Cardiac muscle cell (in vitro differentiated cells and primary cell): Measurements from ENCODE around the gene GPC4. TPM values are rescaled to one million over a fixed set of nuclear protein-coding genes. Genes with fewer than 3 reads are reported as not detected.

Experiments used
- DNase-seq, 2 donors: peaks; one replicate each; pipeline versions ENCODE4 v3.0.0 to v3.0.0-alpha.2; 2010 to 2017; ENCODE audit warnings: low read depth in 1 of 2, low spot score in 1 of 2
- H3K27ac ChIP-seq: fragments of 200-600 bp; sonication (generic); 2 replicates; pipeline ENCODE4 v1.5.1; 2016
- H3K27me3 ChIP-seq: fragments of 200-600 bp; sonication (generic); 2 replicates; pipeline ENCODE4 v1.6.0; 2016; ENCODE audit warnings: control low read depth
- H3K36me3 ChIP-seq: fragments of 200-600 bp; sonication (generic); 2 replicates; pipeline ENCODE4 v1.5.1; 2016; ENCODE audit warnings: control low read depth
- H3K4me1 ChIP-seq: fragments of 200-600 bp; sonication (generic); 2 replicates; pipeline ENCODE4 v1.8.1; 2017; ENCODE audit warnings: low read depth, mild to moderate bottlenecking, mixed run types
- H3K4me3 ChIP-seq: fragments of 200-600 bp; sonication (generic); 2 replicates; pipeline ENCODE4 v1.5.1; 2016; ENCODE audit warnings: mild to moderate bottlenecking
- H3K9me3 ChIP-seq: fragments of 200-600 bp; sonication (generic); 2 replicates; pipeline ENCODE4 v1.5.1; 2017; ENCODE audit warnings: low read depth, mild to moderate bottlenecking, control low read depth
- polyA plus RNA-seq: library from polyadenylated mRNA; unstranded; fragments of >200 nt; fragmentation: Nextera tagmentation; extraction: Ambion mirVana; gene quantifications from 2 replicates; pipeline ENCODE4 v1.2.1, GENCODE V29; 2016
- total RNA-seq: library from RNA; depleted of rRNA; stranded (reverse); fragments of >200 nt; gene quantifications from 2 replicates; pipeline ENCODE4 v1.2.3, GENCODE V29; 2016
- TF ChIP-seq, protein P1 (sequence below): IDR thresholded peaks from 2 replicates; pipeline ENCODE4 v1.5.1; 2012; ENCODE audit warnings: low read depth, mild to moderate bottlenecking, low read length

The GPC4 gene
- total RNA-seq (8.5 and 17.3 TPM in 2 replicates), polyA plus RNA-seq (13.1 and 24.8 TPM in 2 replicates)

DNA sequence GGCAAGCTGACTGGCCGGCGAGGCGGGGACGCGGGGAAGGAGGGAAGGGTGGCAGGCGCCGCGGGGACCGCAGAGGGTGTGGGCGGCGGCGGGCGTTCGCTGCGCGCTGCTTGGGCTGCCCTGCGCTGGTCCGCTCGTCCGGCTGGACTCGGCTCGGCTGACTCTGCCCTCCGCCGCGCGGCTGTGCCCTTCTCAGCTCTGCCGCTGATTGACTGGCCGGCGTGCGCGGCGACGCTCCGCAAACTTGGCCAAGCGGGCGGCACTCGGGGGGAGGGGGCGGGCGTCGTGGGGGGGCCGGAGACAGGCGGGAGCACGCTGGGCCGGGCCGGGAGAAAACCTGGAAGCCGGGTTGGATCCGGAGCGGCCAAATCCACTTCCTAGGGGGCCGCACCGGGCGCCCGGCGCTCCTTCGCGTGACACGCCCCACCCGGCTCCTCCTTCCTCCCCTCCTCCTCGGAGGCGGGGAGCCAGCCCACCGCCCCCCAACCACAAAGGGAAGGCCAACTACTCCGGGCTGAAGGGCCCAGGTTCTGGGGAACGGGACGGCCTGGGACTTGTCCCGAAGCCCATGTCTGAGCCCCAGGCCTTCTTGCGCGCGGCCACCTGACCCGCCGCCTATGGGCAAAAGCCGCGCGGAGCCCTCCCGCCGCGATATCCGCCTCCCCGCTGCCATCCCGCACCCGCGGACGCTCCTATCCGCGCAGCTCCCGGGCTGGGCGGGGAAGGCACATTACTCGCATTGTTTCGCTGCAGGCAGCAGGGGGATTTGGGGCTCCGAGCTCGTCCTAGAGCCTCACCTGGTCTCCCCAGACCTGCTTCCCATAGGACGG is at the start of gene GPC4:
Gene GPC4 (minus strand): TSS at position 214 of the 830 bp plus-strand sequence. CDS start 524 bp downstream, outside the sequence.
- DNase-seq: peak; percentile 38 to 89
- Histone ChIP-seq H3K4me1 (peaks cover 11% of the 10 kb centered on the region), H3K9me3 (no peaks in the 10 kb centered on the region), H3K27me3 (peaks cover 7% of the 10 kb centered on the region), H3K4me3 (peak within 1 kb of the TSS; percentile 78), H3K36me3 (no peaks in the 10 kb centered on the region), H3K27ac (peak within 1 kb of the TSS; percentile 44)
- TF ChIP-seq, protein P1, sequence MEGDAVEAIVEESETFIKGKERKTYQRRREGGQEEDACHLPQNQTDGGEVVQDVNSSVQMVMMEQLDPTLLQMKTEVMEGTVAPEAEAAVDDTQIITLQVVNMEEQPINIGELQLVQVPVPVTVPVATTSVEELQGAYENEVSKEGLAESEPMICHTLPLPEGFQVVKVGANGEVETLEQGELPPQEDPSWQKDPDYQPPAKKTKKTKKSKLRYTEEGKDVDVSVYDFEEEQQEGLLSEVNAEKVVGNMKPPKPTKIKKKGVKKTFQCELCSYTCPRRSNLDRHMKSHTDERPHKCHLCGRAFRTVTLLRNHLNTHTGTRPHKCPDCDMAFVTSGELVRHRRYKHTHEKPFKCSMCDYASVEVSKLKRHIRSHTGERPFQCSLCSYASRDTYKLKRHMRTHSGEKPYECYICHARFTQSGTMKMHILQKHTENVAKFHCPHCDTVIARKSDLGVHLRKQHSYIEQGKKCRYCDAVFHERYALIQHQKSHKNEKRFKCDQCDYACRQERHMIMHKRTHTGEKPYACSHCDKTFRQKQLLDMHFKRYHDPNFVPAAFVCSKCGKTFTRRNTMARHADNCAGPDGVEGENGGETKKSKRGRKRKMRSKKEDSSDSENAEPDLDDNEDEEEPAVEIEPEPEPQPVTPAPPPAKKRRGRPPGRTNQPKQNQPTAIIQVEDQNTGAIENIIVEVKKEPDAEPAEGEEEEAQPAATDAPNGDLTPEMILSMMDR: no peak

DNA sequence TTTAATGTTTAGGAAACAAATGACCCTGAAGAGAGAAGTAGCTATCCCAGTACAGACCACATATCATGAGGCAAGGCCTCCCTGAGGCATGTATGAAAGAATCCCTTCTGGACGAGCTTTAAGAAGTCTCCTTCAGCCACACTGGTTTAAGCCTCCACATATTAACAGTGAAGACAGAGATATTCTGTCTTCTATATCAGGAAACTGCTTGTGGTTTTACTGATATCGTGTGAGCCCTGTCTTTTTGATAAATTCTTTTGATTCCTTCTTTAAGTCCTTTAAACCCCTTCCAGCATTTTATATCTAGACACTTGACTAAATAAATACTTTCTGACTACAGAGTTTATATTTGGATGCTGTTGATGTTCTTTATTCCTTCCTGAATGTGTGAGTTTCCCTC is 45.9 kb upstream of the GPC4 start:
- Histone ChIP-seq H3K4me1 (no peaks in the 10 kb centered on the region), H3K36me3 (no peaks in the 10 kb centered on the region), H3K27me3 (no peaks in the 10 kb centered on the region), H3K4me3 (no peak overlapping the region), H3K27ac (no peak overlapping the region), H3K9me3 (no peaks in the 10 kb centered on the region)
- peak in 1 of 2 donors; percentile 12 for DNase-seq
- TF ChIP-seq, protein P1: no peak

DNA sequence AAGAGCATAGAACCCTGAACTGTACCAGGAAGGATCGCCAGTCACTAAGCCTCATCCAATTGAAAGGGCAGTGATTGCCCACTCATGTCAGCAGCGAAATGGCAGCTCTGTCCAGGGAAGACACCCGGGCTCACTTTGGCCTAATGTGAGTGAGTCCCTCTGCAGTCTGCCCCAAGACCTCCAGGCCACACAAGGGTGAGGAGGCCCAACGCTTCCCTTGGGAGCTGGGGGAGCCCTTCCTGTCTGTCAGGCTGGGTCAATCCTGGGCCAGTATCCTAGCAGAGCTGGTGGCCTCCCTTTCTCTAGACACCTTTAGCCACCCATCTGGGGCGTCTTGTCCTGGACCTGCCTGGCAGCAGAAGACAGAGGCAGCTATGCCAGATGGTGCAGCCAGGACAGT is 39.6 kb upstream of the GPC4 start:
- Histone ChIP-seq H3K4me3 (no peak overlapping the region), H3K9me3 (no peaks in the 10 kb centered on the region), H3K27ac (no peak overlapping the region), H3K27me3 (no peaks in the 10 kb centered on the region), H3K4me1 (no peaks in the 10 kb centered on the region), H3K36me3 (no peaks in the 10 kb centered on the region)
- no peak for DNase-seq
- TF ChIP-seq, protein P1: no peak

DNA sequence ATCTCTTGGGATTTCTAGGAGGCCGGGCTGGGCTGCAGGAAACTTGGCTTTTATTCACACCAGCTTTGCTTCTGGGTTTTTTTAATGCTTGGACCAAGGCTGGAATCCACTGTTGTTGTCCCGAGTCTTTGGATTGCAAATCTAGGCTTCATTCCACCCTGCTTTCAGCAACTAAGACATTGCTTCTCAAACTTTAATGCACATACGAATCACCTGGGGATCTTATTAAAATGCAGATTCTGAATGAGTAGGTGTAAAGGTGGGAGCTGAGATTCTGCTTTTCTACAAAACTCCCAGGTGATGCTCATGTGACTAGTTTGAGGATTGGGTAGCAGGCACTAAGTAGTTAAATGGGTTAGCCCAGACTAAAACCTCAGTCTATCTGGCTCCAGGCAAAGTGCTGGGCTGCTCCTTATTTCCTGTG is 39.2 kb upstream of the GPC4 start:
- Histone ChIP-seq H3K27me3 (no peaks in the 10 kb centered on the region), H3K4me3 (no peak overlapping the region), H3K9me3 (no peaks in the 10 kb centered on the region), H3K4me1 (no peaks in the 10 kb centered on the region), H3K27ac (no peak overlapping the region), H3K36me3 (no peaks in the 10 kb centered on the region)
- DNase-seq: no peak
- TF ChIP-seq, protein P1: no peak

DNA sequence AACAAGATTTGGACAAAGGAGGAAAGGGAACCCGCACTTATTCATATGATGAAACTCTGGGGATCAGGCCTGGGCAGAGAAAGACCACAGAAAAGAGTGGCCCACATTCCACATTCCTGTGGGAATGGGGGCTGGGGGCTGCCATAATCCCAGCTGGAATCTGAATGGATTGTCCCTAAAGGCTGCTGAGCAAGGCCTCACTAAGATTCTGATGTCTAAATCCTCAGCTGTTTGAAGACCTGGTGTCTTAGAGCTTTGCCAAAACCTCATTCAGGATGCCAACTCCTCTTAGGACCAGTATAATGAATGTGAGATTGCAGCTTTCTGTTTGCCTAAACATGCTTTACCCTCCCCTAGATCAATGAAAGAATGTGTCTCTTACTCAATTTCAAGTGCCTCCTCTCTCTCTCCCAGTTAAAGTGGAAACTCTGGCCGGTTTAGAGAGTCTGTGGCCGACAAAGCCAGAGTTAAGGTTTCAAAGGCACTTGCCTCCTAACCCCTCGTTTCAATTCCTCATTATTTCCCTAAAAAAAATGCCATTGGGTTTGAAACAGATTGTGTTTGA is 33.3 kb upstream of the GPC4 start:
- peaks cover 5% of the 10 kb centered on the region for H3K4me1 ChIP-seq
- no peak overlapping the region for H3K4me3 ChIP-seq
- H3K36me3 ChIP-seq: no peaks in the 10 kb centered on the region
- H3K27ac ChIP-seq: no peak overlapping the region
- H3K27me3 ChIP-seq: no peaks in the 10 kb centered on the region
- TF ChIP-seq, protein P1: no peak
- peak; percentile 0 to 43 for DNase-seq
- H3K9me3 ChIP-seq: no peaks in the 10 kb centered on the region
